Lower leg skin (tissue), 3 donors: ENCODE results near the gene PRDM13.
"Not testable (repeated sequence)": the region's sequence is repeated elsewhere in the genome, so short reads cannot be mapped to it uniquely, and the experiment has no call there.

Experiments used
- CTCF ChIP-seq, 3 donors: fragments of 450-650 bp; IDR thresholded peaks; one replicate each; pipeline ENCODE4 v1.5.1; 2016; ENCODE audit warnings: antibody characterized with exemption in 3 of 3, mild to moderate bottlenecking in 3 of 3, moderate library complexity in 2 of 3
- POLR2A ChIP-seq, 2 donors: fragments of 450-650 bp; IDR thresholded peaks; one replicate each; pipeline ENCODE4 v1.6.1; 2016 to 2017; ENCODE audit warnings: antibody characterized with exemption in 2 of 2, mild to moderate bottlenecking in 1 of 2, moderate library complexity in 1 of 2

- not testable (repeated sequence) for TF ChIP-seq POLR2A, CTCF (IDR thresholded peaks at IDR 0.05)
Observed at GRCh38 chr6:99638358-99638757, 31.7 kb downstream of the PRDM13 start.
